ENCODE measurements around the gene ACVRL1.

ACVRL1 gene

GRCh38 chr12:51922762-51923505 lies 15.6 kb downstream of the ACVRL1 start:
- TF ChIP-seq TAF1 (IDR thresholded peaks at IDR 0.05; ENCODE audit: borderline replicate concordance, low read depth, low read length) (no peak), POLR2A (IDR thresholded peaks at IDR 0.05; ENCODE audit: low read depth, low read length) (no peak), POLR2AphosphoS5 (IDR thresholded peaks at IDR 0.05; ENCODE audit: low read depth, low read length) (no peak)
- FAIRE-seq (no peak), DNase-seq (ENCODE audit: insufficient read length) (no peak)

DNA sequence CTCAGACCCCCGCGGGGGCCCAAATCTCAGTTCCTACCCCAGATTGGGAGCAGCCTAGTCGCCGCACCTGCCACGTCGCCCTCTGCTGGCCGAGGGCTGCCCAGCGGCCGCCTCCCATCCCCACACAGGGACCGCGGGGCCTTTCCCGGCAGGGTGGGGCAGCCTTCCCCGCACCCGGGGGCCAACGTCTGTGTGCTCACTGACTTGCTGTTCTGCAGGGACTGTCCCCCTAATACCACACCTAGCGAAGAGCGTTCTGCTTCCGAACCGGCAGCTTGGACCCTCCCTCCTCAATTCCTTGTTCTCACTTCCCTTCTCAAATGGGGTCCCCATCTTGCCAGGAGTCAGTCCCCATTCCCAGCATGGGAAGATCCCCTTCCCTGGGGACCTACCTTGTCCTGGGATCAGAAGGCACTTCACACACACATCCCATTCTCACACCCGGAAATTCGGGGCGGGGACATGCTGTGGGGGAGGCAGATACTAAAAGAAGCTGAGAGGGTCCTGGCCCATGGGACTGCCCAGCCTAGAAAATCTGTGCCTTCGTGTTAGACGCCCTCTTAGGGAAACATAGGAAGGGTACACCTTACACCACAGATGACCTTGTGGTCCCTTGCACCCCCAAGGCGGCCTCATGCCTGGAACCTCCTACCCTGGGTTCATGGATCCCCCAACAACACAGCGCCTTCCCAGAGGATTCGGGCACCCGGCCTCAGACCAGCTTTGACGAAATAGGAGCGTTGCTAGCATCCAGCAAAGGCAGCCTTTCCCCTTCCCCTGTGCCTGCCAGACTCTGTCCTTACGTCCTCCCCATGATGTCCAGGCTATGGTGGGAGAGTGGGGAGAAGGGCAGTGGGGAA lies 16.4 kb downstream of the ACVRL1 start:
- no peak for DNase-seq (ENCODE audit: insufficient read length)
- no peak for FAIRE-seq
- TF ChIP-seq POLR2AphosphoS5 (IDR thresholded peaks at IDR 0.05; ENCODE audit: low read depth, low read length), result no peak
- no peak for TF ChIP-seq TAF1 (IDR thresholded peaks at IDR 0.05; ENCODE audit: borderline replicate concordance, low read depth, low read length)

GRCh38 chr12:51924551-51925319 lies 17.4 kb downstream of the ACVRL1 start:
- TF ChIP-seq POLR2AphosphoS5 (IDR thresholded peaks at IDR 0.05; ENCODE audit: low read depth, low read length), result no peak
- no peak for TF ChIP-seq POLR2A (IDR thresholded peaks at IDR 0.05; ENCODE audit: low read depth, low read length)
- TF ChIP-seq TAF1 (IDR thresholded peaks at IDR 0.05; ENCODE audit: borderline replicate concordance, low read depth, low read length), result no peak
- FAIRE-seq (no peak), DNase-seq (ENCODE audit: insufficient read length) (no peak)

DNA sequence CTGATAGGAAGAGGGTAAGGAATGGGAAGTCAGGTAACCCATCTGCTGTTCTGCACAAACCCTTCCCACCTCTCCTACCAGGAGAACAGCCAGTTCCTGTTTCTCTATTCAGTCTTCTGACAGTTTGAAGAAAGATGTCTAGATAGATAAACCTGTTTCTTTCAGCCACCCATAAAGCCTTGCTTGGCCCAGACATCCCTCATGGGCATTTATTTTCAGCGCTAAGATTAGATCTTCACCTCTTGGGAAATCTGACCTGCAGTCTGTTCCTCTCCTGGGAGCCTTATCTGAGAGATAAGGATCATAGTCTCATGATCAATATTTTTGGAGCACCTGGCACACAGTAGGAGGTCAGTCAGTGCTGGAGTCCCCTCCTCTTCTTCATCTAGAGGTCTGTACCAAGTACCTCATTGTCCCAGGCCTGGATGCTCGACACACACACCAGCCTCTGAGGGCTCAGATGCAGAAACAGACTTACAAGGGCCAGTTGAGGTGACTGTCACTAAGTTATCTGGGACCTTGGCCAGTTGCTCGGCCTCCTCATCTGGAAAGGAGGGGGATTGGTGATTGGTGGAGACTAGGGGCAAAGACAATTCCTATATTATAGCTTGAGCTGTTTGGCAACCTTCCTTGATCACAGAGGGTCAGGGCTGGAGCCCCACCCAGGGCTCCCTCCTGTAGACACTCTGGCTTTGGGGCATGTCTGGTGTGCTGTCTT lies 18.2 kb downstream of the ACVRL1 start:
- TF ChIP-seq POLR2A (IDR thresholded peaks at IDR 0.05; ENCODE audit: low read depth, low read length), result no peak
- TF ChIP-seq POLR2AphosphoS5 (IDR thresholded peaks at IDR 0.05; ENCODE audit: low read depth, low read length), result no peak
- no peak for TF ChIP-seq TAF1 (IDR thresholded peaks at IDR 0.05; ENCODE audit: borderline replicate concordance, low read depth, low read length)
- FAIRE-seq (no peak), DNase-seq (ENCODE audit: insufficient read length) (no peak)

DNA sequence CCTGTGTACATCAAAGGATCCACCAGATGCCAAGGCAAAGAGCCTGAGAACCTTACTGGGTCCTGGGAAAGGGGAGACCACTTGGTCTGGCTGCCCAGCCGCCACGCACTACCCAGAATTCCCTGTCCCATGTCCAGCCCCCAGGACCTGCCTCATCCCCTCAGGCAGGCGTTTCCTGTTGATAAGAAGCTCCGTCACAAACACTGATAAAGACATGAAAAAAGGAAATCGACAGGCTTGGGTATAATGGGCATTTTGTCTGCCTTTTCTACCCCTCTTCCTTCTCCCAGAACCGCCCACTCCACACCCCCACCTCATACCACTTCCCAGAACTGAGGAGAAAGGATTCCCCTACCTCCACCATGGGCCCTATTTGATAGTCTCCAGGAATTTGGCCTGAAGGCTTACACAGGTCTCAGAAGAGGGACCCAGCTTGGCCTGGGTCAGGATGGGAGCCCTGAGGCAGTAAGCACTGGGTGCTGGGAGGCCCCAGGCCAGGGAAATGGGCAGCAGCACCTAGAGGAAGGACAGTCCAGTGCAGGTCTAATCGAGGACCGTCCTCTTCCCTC lies 18.8 kb downstream of the ACVRL1 start:
- no peak for DNase-seq (ENCODE audit: insufficient read length)
- TF ChIP-seq TAF1 (IDR thresholded peaks at IDR 0.05; ENCODE audit: borderline replicate concordance, low read depth, low read length), result no peak
- no peak for TF ChIP-seq POLR2AphosphoS5 (IDR thresholded peaks at IDR 0.05; ENCODE audit: low read depth, low read length)
- TF ChIP-seq POLR2A (IDR thresholded peaks at IDR 0.05; ENCODE audit: low read depth, low read length), result no peak
- FAIRE-seq, result no peak

GRCh38 chr12:51926718-51927117 lies 19.4 kb downstream of the ACVRL1 start:
- no peak for DNase-seq (ENCODE audit: insufficient read length)
- no peak for FAIRE-seq
- TF ChIP-seq POLR2AphosphoS5 (IDR thresholded peaks at IDR 0.05; ENCODE audit: low read depth, low read length) (no peak), TAF1 (IDR thresholded peaks at IDR 0.05; ENCODE audit: borderline replicate concordance, low read depth, low read length) (no peak), POLR2A (IDR thresholded peaks at IDR 0.05; ENCODE audit: low read depth, low read length) (no peak)

DNA sequence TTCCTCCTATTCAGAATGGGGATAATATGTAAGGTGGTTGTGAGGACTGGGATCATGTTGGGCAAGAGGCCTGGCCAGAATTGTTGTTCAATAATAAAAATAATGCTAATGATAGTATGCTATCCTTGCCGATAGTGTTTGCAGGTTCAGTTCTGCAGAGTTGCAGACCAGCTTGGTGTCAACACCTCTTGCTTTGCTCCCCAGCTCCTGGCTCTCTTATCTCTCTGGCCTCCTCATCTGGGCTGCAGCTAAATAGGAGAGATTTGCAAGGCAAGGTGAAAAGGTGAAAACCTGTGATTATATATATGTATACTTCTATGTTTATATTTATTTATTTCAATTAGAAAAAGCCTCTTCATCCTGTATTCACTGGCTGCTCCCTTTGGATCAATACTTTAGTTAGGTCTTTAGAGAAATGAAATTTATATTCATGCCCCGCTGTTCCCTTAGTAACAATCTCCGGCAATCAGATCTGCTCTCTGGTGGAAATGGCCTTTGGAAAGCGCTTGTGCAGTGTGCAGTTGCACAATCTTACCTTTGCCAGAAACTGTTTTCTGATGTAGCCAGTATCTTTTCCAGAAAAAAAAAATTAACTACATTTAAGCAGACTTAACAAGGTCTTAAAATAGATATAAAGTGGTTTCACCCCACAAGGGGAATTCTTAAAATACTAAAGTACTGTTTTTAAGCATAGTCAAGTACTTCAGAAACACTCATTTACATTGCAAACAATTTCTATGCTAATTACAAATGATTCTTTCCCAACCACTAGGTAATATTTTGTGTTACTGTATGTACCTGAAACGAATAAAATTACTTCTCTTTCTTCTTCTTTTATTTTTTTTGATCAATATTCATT lies 25.1 kb downstream of the ACVRL1 start:
- FAIRE-seq, result no peak
- no peak for DNase-seq (ENCODE audit: insufficient read length)
- no peak for TF ChIP-seq TAF1 (IDR thresholded peaks at IDR 0.05; ENCODE audit: borderline replicate concordance, low read depth, low read length)

DNA sequence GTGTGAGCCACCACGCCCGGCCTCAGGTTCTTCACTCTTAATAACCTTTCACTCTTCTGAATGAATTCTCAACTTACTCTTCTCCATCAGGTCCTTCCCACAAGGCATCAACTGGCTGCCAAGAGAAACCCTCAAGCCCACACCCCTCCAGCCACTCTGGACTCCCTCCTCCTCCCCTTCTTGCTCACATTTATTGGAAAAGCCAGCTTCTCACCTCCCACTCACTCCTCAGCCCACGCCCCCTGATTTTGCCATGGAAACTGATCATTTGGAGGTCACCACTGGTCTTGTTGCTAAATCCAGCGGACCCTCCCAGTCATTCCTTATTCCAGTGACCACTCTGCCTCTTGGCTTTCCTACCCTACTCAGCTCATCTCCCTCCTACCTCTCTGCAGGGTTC lies 26.8 kb downstream of the ACVRL1 start:
- TF ChIP-seq POLR2A (IDR thresholded peaks at IDR 0.05; ENCODE audit: low read depth, low read length) (no peak), TAF1 (IDR thresholded peaks at IDR 0.05; ENCODE audit: borderline replicate concordance, low read depth, low read length) (no peak)
- no peak for FAIRE-seq

GRCh38 chr12:51937926-51938325 lies 30.6 kb downstream of the ACVRL1 start:
- DNase-seq (ENCODE audit: insufficient read length) (no peak), FAIRE-seq (no peak)
- TF ChIP-seq TAF1 (IDR thresholded peaks at IDR 0.05; ENCODE audit: borderline replicate concordance, low read depth, low read length), result no peak
- TF ChIP-seq POLR2A (IDR thresholded peaks at IDR 0.05; ENCODE audit: low read depth, low read length), result no peak
- no peak for TF ChIP-seq POLR2AphosphoS5 (IDR thresholded peaks at IDR 0.05; ENCODE audit: low read depth, low read length)

More for the DNA sequence above, 26.8 kb downstream of the ACVRL1 start:
- no peak for DNase-seq (ENCODE audit: insufficient read length)

- FAIRE-seq, result no peak
- TF ChIP-seq POLR2AphosphoS5 (IDR thresholded peaks at IDR 0.05; ENCODE audit: low read depth, low read length) (no peak), TAF1 (IDR thresholded peaks at IDR 0.05; ENCODE audit: borderline replicate concordance, low read depth, low read length) (no peak), POLR2A (IDR thresholded peaks at IDR 0.05; ENCODE audit: low read depth, low read length) (no peak)
These were observed 31.4 kb downstream of the ACVRL1 start for GRCh38 chr12:51938726-51939125.

More at GRCh38 chr12:51938726-51939125, 31.4 kb downstream of the ACVRL1 start:
- DNase-seq (ENCODE audit: insufficient read length), result no peak
